ENCODE measurements around the gene TNFSF9.

The TNFSF9 gene

GRCh38 chr19:6528544-6529121, 2.2 kb upstream of the TNFSF9 start:
- no peak overlapping the region for H3K27ac ChIP-seq (ENCODE audit: insufficient read depth in 1 of 2, low read depth in 1 of 2, low read length in 2 of 2, poor library complexity in 1 of 2, severe bottlenecking in 2 of 2)
- DNase-seq, result peak in 2 of 3 donors; percentile 78
- H3K27me3 ChIP-seq (replicated peaks in 2 of 5; ENCODE audit: control insufficient read depth in 4 of 5, insufficient read depth in 5 of 5, low read length in 4 of 5), result peaks cover 0 to 22% (median 10%) of the 10 kb centered on the region in 5 experiments
- H3K4me1 ChIP-seq (ENCODE audit: control extremely low read depth in 1 of 4, control insufficient read depth in 4 of 4, insufficient read depth in 4 of 4, low read length in 3 of 4), result peaks cover 6 to 52% (median 39%) of the 10 kb centered on the region in 4 experiments
- no peaks in the 10 kb centered on the region for H3K36me3 ChIP-seq (ENCODE audit: control insufficient read depth in 4 of 4, insufficient read depth in 4 of 4, low read length in 3 of 4)
- no peaks in the 10 kb centered on the region for H3K9me3 ChIP-seq (ENCODE audit: control extremely low read depth in 1 of 5, control insufficient read depth in 4 of 5, insufficient read depth in 2 of 5, low read depth in 1 of 5, low read length in 4 of 5)
- POLR2A ChIA-PET, result no interaction called here
- CTCF ChIA-PET, result no interaction called here
- H3K4me3 ChIP-seq (ENCODE audit: control insufficient read depth in 1 of 7, extremely low read depth in 1 of 7, insufficient read depth in 4 of 7, low read depth in 2 of 7, low read length in 6 of 7), result peak overlapping the region in 1 of 7 experiments; percentile 15
- 28% methylated on average over 3 of the region's 9 CpGs for WGBS (ENCODE audit: insufficient coverage)

- WGBS (ENCODE audit: insufficient coverage), result 75% methylated on average over 2 of the region's 2 CpGs
- Histone ChIP-seq H3K36me3 (ENCODE audit: control insufficient read depth in 4 of 4, insufficient read depth in 4 of 4, low read length in 3 of 4) (no peaks in the 10 kb centered on the region), H3K27ac (ENCODE audit: insufficient read depth in 1 of 2, low read depth in 1 of 2, low read length in 2 of 2, poor library complexity in 1 of 2, severe bottlenecking in 2 of 2) (peak overlapping the region in 1 of 2 experiments; percentile 64), H3K4me3 (ENCODE audit: control insufficient read depth in 1 of 7, extremely low read depth in 1 of 7, insufficient read depth in 4 of 7, low read depth in 2 of 7, low read length in 6 of 7) (no peak overlapping the region), H3K4me1 (ENCODE audit: control extremely low read depth in 1 of 4, control insufficient read depth in 4 of 4, insufficient read depth in 4 of 4, low read length in 3 of 4) (peaks cover 6 to 52% (median 39%) of the 10 kb centered on the region in 4 experiments), H3K9me3 (ENCODE audit: control extremely low read depth in 1 of 5, control insufficient read depth in 4 of 5, insufficient read depth in 2 of 5, low read depth in 1 of 5, low read length in 4 of 5) (no peaks in the 10 kb centered on the region), H3K27me3 (replicated peaks in 2 of 5; ENCODE audit: control insufficient read depth in 4 of 5, insufficient read depth in 5 of 5, low read length in 4 of 5) (peaks cover 0 to 22% (median 10%) of the 10 kb centered on the region in 5 experiments)
- DNase-seq, result no peak
- ChIA-PET CTCF (no interaction called here), POLR2A (no interaction called here)
Observed at GRCh38 chr19:6529351-6529750, 1.5 kb upstream of the TNFSF9 start.

- Histone ChIP-seq H3K4me3 (ENCODE audit: control insufficient read depth in 1 of 7, extremely low read depth in 1 of 7, insufficient read depth in 4 of 7, low read depth in 2 of 7, low read length in 6 of 7) (no peak overlapping the region), H3K27ac (ENCODE audit: insufficient read depth in 1 of 2, low read depth in 1 of 2, low read length in 2 of 2, poor library complexity in 1 of 2, severe bottlenecking in 2 of 2) (peak overlapping the region in 1 of 2 experiments; percentile 64), H3K9me3 (ENCODE audit: control extremely low read depth in 1 of 5, control insufficient read depth in 4 of 5, insufficient read depth in 2 of 5, low read depth in 1 of 5, low read length in 4 of 5) (no peaks in the 10 kb centered on the region), H3K36me3 (ENCODE audit: control insufficient read depth in 4 of 4, insufficient read depth in 4 of 4, low read length in 3 of 4) (no peaks in the 10 kb centered on the region), H3K4me1 (ENCODE audit: control extremely low read depth in 1 of 4, control insufficient read depth in 4 of 4, insufficient read depth in 4 of 4, low read length in 3 of 4) (peaks cover 6 to 52% (median 39%) of the 10 kb centered on the region in 4 experiments), H3K27me3 (replicated peaks in 2 of 5; ENCODE audit: control insufficient read depth in 4 of 5, insufficient read depth in 5 of 5, low read length in 4 of 5) (peaks cover 0 to 22% (median 10%) of the 10 kb centered on the region in 5 experiments)
- WGBS (ENCODE audit: insufficient coverage), result 76% methylated on average over 2 of the region's 2 CpGs
- no peak for DNase-seq
- ChIA-PET CTCF (no interaction called here), POLR2A (no interaction called here)
Observed at GRCh38 chr19:6529937-6530385, 865 bp upstream of the TNFSF9 start.

- peaks cover 0 to 22% (median 10%) of the 10 kb centered on the region in 5 experiments for H3K27me3 ChIP-seq (replicated peaks in 2 of 5; ENCODE audit: control insufficient read depth in 4 of 5, insufficient read depth in 5 of 5, low read length in 4 of 5)
- ChIA-PET CTCF (interaction anchor here (0.8 to 1.3 kb wide), 2 partner anchors 11 to 21 kb away, joined by 3 read pairs; no protein-coding TSS in a partner anchor), POLR2A (interaction anchor here (0.6 kb wide), 1 partner anchor 138 kb away, joined by 3 read pairs; no protein-coding TSS in a partner anchor)
- peak overlapping the region; percentile 26 to 78 (median 63) for H3K4me3 ChIP-seq (ENCODE audit: control insufficient read depth in 1 of 7, extremely low read depth in 1 of 7, insufficient read depth in 4 of 7, low read depth in 2 of 7, low read length in 6 of 7)
- no peaks in the 10 kb centered on the region for H3K9me3 ChIP-seq (ENCODE audit: control extremely low read depth in 1 of 5, control insufficient read depth in 4 of 5, insufficient read depth in 2 of 5, low read depth in 1 of 5, low read length in 4 of 5)
- H3K27ac ChIP-seq (ENCODE audit: insufficient read depth in 1 of 2, low read depth in 1 of 2, low read length in 2 of 2, poor library complexity in 1 of 2, severe bottlenecking in 2 of 2), result peak overlapping the region in 1 of 2 experiments; percentile 64
- no peaks in the 10 kb centered on the region for H3K36me3 ChIP-seq (ENCODE audit: control insufficient read depth in 4 of 4, insufficient read depth in 4 of 4, low read length in 3 of 4)
- peaks cover 6 to 53% (median 41%) of the 10 kb centered on the region in 4 experiments for H3K4me1 ChIP-seq (ENCODE audit: control extremely low read depth in 1 of 4, control insufficient read depth in 4 of 4, insufficient read depth in 4 of 4, low read length in 3 of 4)
- DNase-seq, result no peak
- 11% methylated on average over 36 of the region's 57 CpGs for WGBS (ENCODE audit: insufficient coverage)
Observed at GRCh38 chr19:6531163-6531955, 533 bp downstream of the TNFSF9 start.

GRCh38 chr19:6531956-6532243, 1.1 kb downstream of the TNFSF9 start:
- DNase-seq, result no peak
- ChIA-PET CTCF (no interaction called here), POLR2A (interaction anchor here (0.6 kb wide), 1 partner anchor 137 kb away, joined by 3 read pairs; no protein-coding TSS in a partner anchor)
- Histone ChIP-seq H3K27ac (ENCODE audit: insufficient read depth in 1 of 2, low read depth in 1 of 2, low read length in 2 of 2, poor library complexity in 1 of 2, severe bottlenecking in 2 of 2) (peak overlapping the region in 1 of 2 experiments; percentile 64), H3K9me3 (ENCODE audit: control extremely low read depth in 1 of 5, control insufficient read depth in 4 of 5, insufficient read depth in 2 of 5, low read depth in 1 of 5, low read length in 4 of 5) (no peaks in the 10 kb centered on the region), H3K36me3 (ENCODE audit: control insufficient read depth in 4 of 4, insufficient read depth in 4 of 4, low read length in 3 of 4) (no peaks in the 10 kb centered on the region), H3K4me3 (ENCODE audit: control insufficient read depth in 1 of 7, extremely low read depth in 1 of 7, insufficient read depth in 4 of 7, low read depth in 2 of 7, low read length in 6 of 7) (peak overlapping the region in 1 of 7 experiments; percentile 63), H3K27me3 (replicated peaks in 2 of 5; ENCODE audit: control insufficient read depth in 4 of 5, insufficient read depth in 5 of 5, low read length in 4 of 5) (peaks cover 0 to 22% (median 10%) of the 10 kb centered on the region in 5 experiments), H3K4me1 (ENCODE audit: control extremely low read depth in 1 of 4, control insufficient read depth in 4 of 4, insufficient read depth in 4 of 4, low read length in 3 of 4) (peaks cover 6 to 58% (median 44%) of the 10 kb centered on the region in 4 experiments)
- 18% methylated on average over 3 of the region's 5 CpGs for WGBS (ENCODE audit: insufficient coverage)

GRCh38 chr19:6532244-6532999, 1.6 kb downstream of the TNFSF9 start:
- POLR2A ChIA-PET, result interaction anchor here (0.6 kb wide), 1 partner anchor 137 kb away, joined by 3 read pairs; no protein-coding TSS in a partner anchor
- H3K4me3 ChIP-seq (ENCODE audit: control insufficient read depth in 1 of 7, extremely low read depth in 1 of 7, insufficient read depth in 4 of 7, low read depth in 2 of 7, low read length in 6 of 7), result peak overlapping the region in 3 of 7 experiments; percentile 28 to 63 (median 37)
- H3K36me3 ChIP-seq (ENCODE audit: control insufficient read depth in 4 of 4, insufficient read depth in 4 of 4, low read length in 3 of 4), result no peaks in the 10 kb centered on the region

More at GRCh38 chr19:6532244-6532999, 1.6 kb downstream of the TNFSF9 start:
- Histone ChIP-seq H3K4me1 (ENCODE audit: control extremely low read depth in 1 of 4, control insufficient read depth in 4 of 4, insufficient read depth in 4 of 4, low read length in 3 of 4) (peaks cover 6 to 58% (median 44%) of the 10 kb centered on the region in 4 experiments), H3K9me3 (ENCODE audit: control extremely low read depth in 1 of 5, control insufficient read depth in 4 of 5, insufficient read depth in 2 of 5, low read depth in 1 of 5, low read length in 4 of 5) (no peaks in the 10 kb centered on the region), H3K27me3 (replicated peaks in 2 of 5; ENCODE audit: control insufficient read depth in 4 of 5, insufficient read depth in 5 of 5, low read length in 4 of 5) (peaks cover 0 to 22% (median 10%) of the 10 kb centered on the region in 5 experiments), H3K27ac (ENCODE audit: insufficient read depth in 1 of 2, low read depth in 1 of 2, low read length in 2 of 2, poor library complexity in 1 of 2, severe bottlenecking in 2 of 2) (peak overlapping the region in 1 of 2 experiments; percentile 64)
- CTCF ChIA-PET, result no interaction called here
- WGBS (ENCODE audit: insufficient coverage), result 23% methylated on average over 13 of the region's 31 CpGs
- peak in 2 of 3 donors; percentile 62 to 71 for DNase-seq

Data from common myeloid progenitor, CD34-positive (primary cell).